Stomach smooth muscle (tissue), 2 donors: Measurements from ENCODE around the gene NIPSNAP2.
A peak's percentile ranks its signal among the peaks of the same experiment; 100 is the strongest.
"Not testable (repeated sequence)": the region's sequence is repeated elsewhere in the genome, so short reads cannot be mapped to it uniquely, and the experiment has no call there.

ENCODE experiments used
- H3K27ac ChIP-seq: one replicate; pipeline ENCODE4 v1.7.0; 2013; ENCODE audit warnings: mild to moderate bottlenecking, low read length, inconsistent platforms
- H3K27me3 ChIP-seq, 2 donors: one replicate each; pipeline ENCODE4 v1.7.0; 2013; ENCODE audit warnings: low read length in 2 of 2; ENCODE audit not compliant: insufficient read depth in 2 of 2, control insufficient read depth in 1 of 2
- H3K36me3 ChIP-seq, 2 donors: one replicate each; pipeline ENCODE4 v1.7.0; 2013; ENCODE audit warnings: low read length in 2 of 2; ENCODE audit not compliant: control insufficient read depth in 2 of 2, insufficient read depth in 2 of 2
- H3K4me1 ChIP-seq: one replicate; pipeline ENCODE4 v1.7.0; 2013; ENCODE audit warnings: low read length; ENCODE audit not compliant: control insufficient read depth, insufficient read depth
- H3K4me3 ChIP-seq, 2 donors: one replicate each; pipeline ENCODE4 v1.7.0; 2013; ENCODE audit warnings: low read length in 2 of 2
- H3K9ac ChIP-seq, 2 donors: one replicate each; pipeline ENCODE4 v1.7.0; 2013; ENCODE audit warnings: low read length in 2 of 2, mild to moderate bottlenecking in 1 of 2
- H3K9me3 ChIP-seq, 2 donors: one replicate each; pipeline ENCODE4 v1.7.0; 2013; ENCODE audit warnings: low read length in 2 of 2; ENCODE audit not compliant: control insufficient read depth in 2 of 2
- donor health status: healthy.
- donor health status: Pancreatic carcinoma.

Gene NIPSNAP2

GRCh38 chr7:56047446-56048116 lies 83.2 kb downstream of the NIPSNAP2 start:
- H3K9me3 ChIP-seq, H3K27me3 ChIP-seq, H3K36me3 ChIP-seq, H3K9ac ChIP-seq, H3K4me3 ChIP-seq: not testable (repeated sequence)
- H3K27ac ChIP-seq, result peak overlapping the region; percentile 58
- peaks cover 27% of the 10 kb centered on the region for H3K4me1 ChIP-seq

- peaks cover 33% of the 10 kb centered on the region for H3K4me1 ChIP-seq
- no peak overlapping the region for H3K4me3 ChIP-seq
- H3K36me3 ChIP-seq, result peaks cover 0 to 5% of the 10 kb centered on the region in 2 donors
- no peak overlapping the region for H3K27ac ChIP-seq
- no peak overlapping the region for H3K9ac ChIP-seq
- no peaks in the 10 kb centered on the region for H3K27me3 ChIP-seq
- H3K9me3 ChIP-seq, result no peaks in the 10 kb centered on the region
Measured at GRCh38 chr7:56048245-56048644, 83.9 kb downstream of the NIPSNAP2 start.

GRCh38 chr7:56048763-56049162 lies 84.4 kb downstream of the NIPSNAP2 start:
- H3K27ac ChIP-seq, H3K4me3 ChIP-seq, H3K36me3 ChIP-seq, H3K27me3 ChIP-seq, H3K9me3 ChIP-seq: not testable (repeated sequence)
- Histone ChIP-seq H3K4me1 (peaks cover 34% of the 10 kb centered on the region), H3K9ac (peak overlapping the region in 1 of 2 donors; percentile 33)
